Ovary (tissue), 3 donors: ENCODE data around the gene MAN2A2.
A peak's percentile ranks its signal among the peaks of the same experiment; 100 is the strongest.

Source experiments
- EP300 ChIP-seq: sonication (generic); formaldehyde crosslinking; IDR thresholded peaks from one replicate; pipeline ENCODE4 v1.6.1; 2017; ENCODE audit warnings: antibody characterized with exemption
- POLR2A ChIP-seq: fragments of 450-650 bp; IDR thresholded peaks from one replicate; pipeline ENCODE4 v1.6.1; 2017; ENCODE audit warnings: antibody characterized with exemption, mild to moderate bottlenecking, moderate library complexity
- TF ChIP-seq, protein P1 (sequence below), 3 donors: fragments of 450-650 bp in 2 of 3; fragments of 200-600 bp in 1 of 3; IDR thresholded peaks; one replicate each; pipeline versions ENCODE4 v1.5.1 to v1.8.0; 2016 to 2022; ENCODE audit warnings: antibody characterized with exemption in 3 of 3, mild to moderate bottlenecking in 1 of 3
- donor health status: DM: no; HTN: no; CAD: no.

DNA sequence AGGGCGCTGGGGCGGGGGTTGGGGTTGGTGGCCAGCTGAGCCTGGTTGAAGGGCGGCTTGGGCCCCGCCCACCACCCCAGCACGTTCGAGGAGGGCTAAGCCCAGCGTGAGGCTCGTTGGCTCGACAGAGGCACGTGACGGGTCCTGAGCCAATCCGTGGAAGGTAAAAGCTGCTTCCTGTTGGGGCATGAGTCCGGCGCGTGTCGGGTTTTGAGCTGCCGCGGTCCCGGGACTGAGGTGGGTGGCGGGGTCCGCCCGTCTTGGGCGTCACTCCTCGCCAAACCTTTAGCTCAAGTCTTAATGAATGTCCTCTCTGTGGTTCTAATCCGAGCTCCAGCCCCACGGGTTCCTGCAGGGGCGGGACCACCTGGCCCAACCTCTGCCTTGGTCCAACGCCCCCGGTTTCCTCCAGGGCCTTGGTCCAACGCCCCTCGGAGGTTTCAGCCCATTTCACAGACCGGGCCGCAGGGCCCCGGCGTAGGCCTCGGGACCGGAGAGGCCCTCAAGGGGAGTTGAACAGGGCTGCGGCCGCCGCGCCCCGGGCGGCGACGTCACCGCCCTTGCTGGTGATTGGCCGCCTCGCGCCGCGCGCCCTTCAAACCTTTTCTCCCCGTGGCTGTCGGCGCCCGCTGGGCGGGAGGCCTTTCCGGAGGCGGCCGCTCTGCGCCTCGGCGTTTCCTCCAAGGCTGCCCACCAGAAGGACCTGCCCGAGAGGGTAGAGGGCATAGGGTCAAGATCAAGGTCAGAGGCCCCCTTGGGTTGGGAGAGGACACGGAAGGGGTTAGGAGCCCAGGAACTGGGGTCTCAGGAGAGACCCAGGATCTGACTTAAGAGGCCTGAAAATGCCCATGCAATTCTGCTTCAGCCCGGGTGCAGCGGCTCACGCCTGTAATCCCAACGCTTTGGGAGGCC, 51.9 kb downstream of the MAN2A2 start, which contains the start of gene RCCD1:
- TF ChIP-seq, protein P1, sequence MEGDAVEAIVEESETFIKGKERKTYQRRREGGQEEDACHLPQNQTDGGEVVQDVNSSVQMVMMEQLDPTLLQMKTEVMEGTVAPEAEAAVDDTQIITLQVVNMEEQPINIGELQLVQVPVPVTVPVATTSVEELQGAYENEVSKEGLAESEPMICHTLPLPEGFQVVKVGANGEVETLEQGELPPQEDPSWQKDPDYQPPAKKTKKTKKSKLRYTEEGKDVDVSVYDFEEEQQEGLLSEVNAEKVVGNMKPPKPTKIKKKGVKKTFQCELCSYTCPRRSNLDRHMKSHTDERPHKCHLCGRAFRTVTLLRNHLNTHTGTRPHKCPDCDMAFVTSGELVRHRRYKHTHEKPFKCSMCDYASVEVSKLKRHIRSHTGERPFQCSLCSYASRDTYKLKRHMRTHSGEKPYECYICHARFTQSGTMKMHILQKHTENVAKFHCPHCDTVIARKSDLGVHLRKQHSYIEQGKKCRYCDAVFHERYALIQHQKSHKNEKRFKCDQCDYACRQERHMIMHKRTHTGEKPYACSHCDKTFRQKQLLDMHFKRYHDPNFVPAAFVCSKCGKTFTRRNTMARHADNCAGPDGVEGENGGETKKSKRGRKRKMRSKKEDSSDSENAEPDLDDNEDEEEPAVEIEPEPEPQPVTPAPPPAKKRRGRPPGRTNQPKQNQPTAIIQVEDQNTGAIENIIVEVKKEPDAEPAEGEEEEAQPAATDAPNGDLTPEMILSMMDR (IDR thresholded peaks at IDR 0.05), result no peak
- TF ChIP-seq EP300 (no peak), POLR2A (peak; percentile 56)
